Measurements from ENCODE around the gene ITLN1. TPM values are rescaled to one million over a fixed set of nuclear protein-coding genes. Genes with fewer than 3 reads are reported as not detected.

The ITLN1 gene
- polyA plus RNA-seq, 1 experiment = not detected

- ChIA-PET POLR2A (no interaction called here), CTCF (no interaction called here)
Measured at GRCh38 chr1:160841079-160841478, 43.9 kb downstream of the ITLN1 start.

GRCh38 chr1:160839746-160840145 is 45.2 kb downstream of the ITLN1 start:
- ChIA-PET POLR2A (no interaction called here), CTCF (no interaction called here)
- Histone ChIP-seq H3K4me3 (ENCODE audit: low read depth, low read length) (no peak overlapping the region), H3K27me3 (ENCODE audit: control insufficient read depth, insufficient read depth, low read length) (no peaks in the 10 kb centered on the region), H3K36me3 (ENCODE audit: control insufficient read depth, insufficient read depth, low read length) (no peaks in the 10 kb centered on the region)
- TF ChIP-seq CTCF (IDR thresholded peaks at IDR 0.05; ENCODE audit: insufficient read depth, low read depth, low read length) = no peak
- DNase-seq (ENCODE audit: low read depth) = no peak

More at GRCh38 chr1:160841079-160841478, 43.9 kb downstream of the ITLN1 start:
- Histone ChIP-seq H3K27me3 (ENCODE audit: control insufficient read depth, insufficient read depth, low read length) (no peaks in the 10 kb centered on the region), H3K36me3 (ENCODE audit: control insufficient read depth, insufficient read depth, low read length) (no peaks in the 10 kb centered on the region), H3K4me3 (ENCODE audit: low read depth, low read length) (no peak overlapping the region)
- no peak for DNase-seq (ENCODE audit: low read depth)
- no peak for TF ChIP-seq CTCF (IDR thresholded peaks at IDR 0.05; ENCODE audit: insufficient read depth, low read depth, low read length)

GRCh38 chr1:160838888-160839287 is 46.1 kb downstream of the ITLN1 start:
- Histone ChIP-seq H3K27me3 (ENCODE audit: control insufficient read depth, insufficient read depth, low read length) (no peaks in the 10 kb centered on the region), H3K4me3 (ENCODE audit: low read depth, low read length) (no peak overlapping the region), H3K36me3 (ENCODE audit: control insufficient read depth, insufficient read depth, low read length) (no peaks in the 10 kb centered on the region)
- DNase-seq (ENCODE audit: low read depth) = no peak
- no peak for TF ChIP-seq CTCF (IDR thresholded peaks at IDR 0.05; ENCODE audit: insufficient read depth, low read depth, low read length)
- POLR2A ChIA-PET = no interaction called here
- CTCF ChIA-PET = interaction anchor here (3.0 kb wide), 1 partner anchor 113 kb away, joined by 14 read pairs; no protein-coding TSS in a partner anchor

GRCh38 chr1:160837558-160838205 is 47.3 kb downstream of the ITLN1 start:
- DNase-seq (ENCODE audit: low read depth) = no peak
- Histone ChIP-seq H3K4me3 (ENCODE audit: low read depth, low read length) (no peak overlapping the region), H3K27me3 (ENCODE audit: control insufficient read depth, insufficient read depth, low read length) (no peaks in the 10 kb centered on the region; the same call in 1 of the 2 replicates), H3K36me3 (ENCODE audit: control insufficient read depth, insufficient read depth, low read length) (no peaks in the 10 kb centered on the region)
- ChIA-PET POLR2A (no interaction called here), CTCF (interaction anchor here (0.8 to 3.0 kb wide), 2 partner anchors 10 to 114 kb away, joined by 3 to 14 read pairs; no protein-coding TSS in a partner anchor)
- TF ChIP-seq CTCF (IDR thresholded peaks at IDR 0.05; ENCODE audit: insufficient read depth, low read depth, low read length) = no peak

- no peak for TF ChIP-seq CTCF (IDR thresholded peaks at IDR 0.05; ENCODE audit: insufficient read depth, low read depth, low read length)
- Histone ChIP-seq H3K27me3 (ENCODE audit: control insufficient read depth, insufficient read depth, low read length) (no peaks in the 10 kb centered on the region; the same call in 1 of the 2 replicates), H3K4me3 (ENCODE audit: low read depth, low read length) (no peak overlapping the region), H3K36me3 (ENCODE audit: control insufficient read depth, insufficient read depth, low read length) (no peaks in the 10 kb centered on the region)
- DNase-seq (ENCODE audit: low read depth) = no peak
- ChIA-PET POLR2A (no interaction called here), CTCF (interaction anchor here (0.8 to 3.0 kb wide), 2 partner anchors 10 to 115 kb away, joined by 3 to 14 read pairs; no protein-coding TSS in a partner anchor)
Measured at GRCh38 chr1:160836981-160837557, 47.9 kb downstream of the ITLN1 start.

Data from BJ (cell line).